Lower lobe of right lung (tissue), 2 donors: ENCODE data around the gene FRY. TPM values are rescaled to one million over a fixed set of nuclear protein-coding genes. Genes with fewer than 3 reads are reported as not detected.

Experiments used
- ATAC-seq, 2 donors: fragments of 200-7000 bp; cut with Tn5 transposase; one replicate each; pipeline ENCODE4 v1.9.1; 2020 to 2022; ENCODE audit warnings: mild to moderate bottlenecking in 2 of 2, moderate library complexity in 2 of 2
- DNase-seq: peaks from one replicate; pipeline ENCODE4 v3.0.0-alpha.2; 2020
- H3K27ac ChIP-seq: fragments of 200-600 bp; one replicate; pipeline ENCODE4 v1.8.0; 2022
- H3K27me3 ChIP-seq: fragments of 200-600 bp; one replicate; pipeline ENCODE4 v1.8.0; 2022; ENCODE audit warnings: low read depth
- H3K36me3 ChIP-seq: fragments of 200-600 bp; one replicate; pipeline ENCODE4 v1.8.0; 2022; ENCODE audit warnings: mild to moderate bottlenecking
- H3K4me1 ChIP-seq: fragments of 200-600 bp; one replicate; pipeline ENCODE4 v1.8.0; 2022
- H3K4me3 ChIP-seq: fragments of 200-600 bp; one replicate; pipeline ENCODE4 v1.8.0; 2022; ENCODE audit warnings: mild to moderate bottlenecking
- H3K9me3 ChIP-seq: fragments of 200-600 bp; one replicate; pipeline ENCODE4 v1.8.0; 2022
- intact Hi-C: fragments of 100-400 bp; cut with DNase I; formaldehyde crosslinking; loops from one replicate; pipeline ENCODE4 v1.11.0; 2022
- total RNA-seq: library from RNA; stranded (reverse); fragmentation: NEBNext Ultra II Directional; extraction: Animal tissue kit (Norgen Biotek cat#: 25700); gene quantifications from one replicate; pipeline ENCODE4 v1.2.1, GENCODE V29; 2021
- TF ChIP-seq, protein P1 (sequence below): fragments of 200-600 bp; IDR thresholded peaks from one replicate; pipeline ENCODE4 v1.8.0; 2022; ENCODE audit warnings: antibody characterized with exemption, mild to moderate bottlenecking
- donor health status: DM: no; HTN: yes; CAD: no; lungs with severe emphysema.

The FRY gene
- total RNA-seq, 1 donor from 2014 or later = 93.7 TPM

DNA sequence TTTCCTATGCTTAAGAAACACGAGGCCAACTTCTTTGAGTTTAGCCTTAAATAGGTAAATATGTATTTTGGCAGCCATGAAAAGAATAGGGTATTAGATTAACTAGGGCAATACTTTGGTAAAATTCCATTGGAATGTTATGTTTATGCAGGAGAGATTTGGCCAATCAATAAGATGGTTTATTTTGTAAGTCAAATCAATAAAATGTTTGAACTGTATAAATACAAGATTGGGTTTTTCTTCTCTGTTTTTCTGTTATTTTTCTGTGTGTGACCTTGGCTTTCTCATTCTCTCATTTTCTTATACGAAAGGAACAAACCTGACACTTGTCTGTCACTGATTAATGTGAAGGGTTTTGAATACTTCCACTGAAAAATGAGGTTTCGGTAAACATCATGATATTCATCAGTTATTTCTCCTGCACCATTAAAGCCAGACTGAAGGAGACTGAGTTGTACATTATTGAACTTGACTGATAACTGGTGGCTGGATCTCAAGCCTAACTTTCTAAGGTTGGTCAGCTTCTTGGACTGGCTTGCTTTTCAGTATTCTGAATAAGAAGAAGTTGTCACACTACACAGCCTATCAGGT, 8.6 kb downstream of the FRY start:
- DNase-seq = no peak
- TF ChIP-seq, protein P1, sequence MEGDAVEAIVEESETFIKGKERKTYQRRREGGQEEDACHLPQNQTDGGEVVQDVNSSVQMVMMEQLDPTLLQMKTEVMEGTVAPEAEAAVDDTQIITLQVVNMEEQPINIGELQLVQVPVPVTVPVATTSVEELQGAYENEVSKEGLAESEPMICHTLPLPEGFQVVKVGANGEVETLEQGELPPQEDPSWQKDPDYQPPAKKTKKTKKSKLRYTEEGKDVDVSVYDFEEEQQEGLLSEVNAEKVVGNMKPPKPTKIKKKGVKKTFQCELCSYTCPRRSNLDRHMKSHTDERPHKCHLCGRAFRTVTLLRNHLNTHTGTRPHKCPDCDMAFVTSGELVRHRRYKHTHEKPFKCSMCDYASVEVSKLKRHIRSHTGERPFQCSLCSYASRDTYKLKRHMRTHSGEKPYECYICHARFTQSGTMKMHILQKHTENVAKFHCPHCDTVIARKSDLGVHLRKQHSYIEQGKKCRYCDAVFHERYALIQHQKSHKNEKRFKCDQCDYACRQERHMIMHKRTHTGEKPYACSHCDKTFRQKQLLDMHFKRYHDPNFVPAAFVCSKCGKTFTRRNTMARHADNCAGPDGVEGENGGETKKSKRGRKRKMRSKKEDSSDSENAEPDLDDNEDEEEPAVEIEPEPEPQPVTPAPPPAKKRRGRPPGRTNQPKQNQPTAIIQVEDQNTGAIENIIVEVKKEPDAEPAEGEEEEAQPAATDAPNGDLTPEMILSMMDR = no peak
- H3K36me3 ChIP-seq = no peaks in the 10 kb centered on the region
- H3K27ac ChIP-seq = no peak overlapping the region
- ATAC-seq = no peak
- intact Hi-C loops = no loop called here
- no peaks in the 10 kb centered on the region for H3K9me3 ChIP-seq
- H3K4me1 ChIP-seq = peaks cover 17% of the 10 kb centered on the region
- no peak overlapping the region for H3K4me3 ChIP-seq
- no peaks in the 10 kb centered on the region for H3K27me3 ChIP-seq

DNA sequence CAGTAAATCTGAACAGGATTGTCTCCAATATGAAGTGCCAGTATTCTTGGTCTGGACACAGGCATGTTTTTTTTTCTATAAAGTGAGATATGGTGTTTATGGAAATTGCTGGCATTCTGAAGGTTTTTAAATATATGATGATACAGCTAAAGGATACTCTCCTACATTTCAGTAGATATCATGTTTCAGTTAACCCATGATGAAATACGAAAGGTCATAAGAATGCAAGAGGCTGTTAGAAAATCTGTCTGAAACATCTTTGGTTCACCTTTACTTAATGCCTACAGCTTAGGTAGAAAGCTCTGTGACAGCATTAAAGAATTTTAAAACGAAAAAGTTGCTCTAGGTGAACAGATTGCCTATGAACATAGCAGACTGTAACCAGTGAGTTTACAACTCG, 9.1 kb downstream of the FRY start:
- Histone ChIP-seq H3K9me3 (no peaks in the 10 kb centered on the region), H3K36me3 (no peaks in the 10 kb centered on the region), H3K4me1 (peaks cover 18% of the 10 kb centered on the region), H3K27ac (no peak overlapping the region), H3K4me3 (no peak overlapping the region), H3K27me3 (no peaks in the 10 kb centered on the region)
- TF ChIP-seq, protein P1 = no peak
- ATAC-seq = no peak
- intact Hi-C loops = no loop called here
- no peak for DNase-seq

- no peak for DNase-seq
- H3K27me3 ChIP-seq = no peaks in the 10 kb centered on the region
- intact Hi-C loops = no loop called here
- no peak overlapping the region for H3K4me3 ChIP-seq
- H3K27ac ChIP-seq = no peak overlapping the region
- no peaks in the 10 kb centered on the region for H3K9me3 ChIP-seq
- peaks cover 21% of the 10 kb centered on the region for H3K4me1 ChIP-seq
- no peak for ATAC-seq
- no peaks in the 10 kb centered on the region for H3K36me3 ChIP-seq
- TF ChIP-seq, protein P1 = no peak
Observed at GRCh38 chr13:32041429-32041828, 9.9 kb downstream of the FRY start.

GRCh38 chr13:32042551-32042950, 11.0 kb downstream of the FRY start:
- Histone ChIP-seq H3K36me3 (no peaks in the 10 kb centered on the region), H3K4me1 (peaks cover 22% of the 10 kb centered on the region), H3K27me3 (no peaks in the 10 kb centered on the region), H3K27ac (no peak overlapping the region), H3K4me3 (no peak overlapping the region), H3K9me3 (no peaks in the 10 kb centered on the region)
- no peak for DNase-seq
- ATAC-seq = no peak
- TF ChIP-seq, protein P1 = no peak
- intact Hi-C loops = no loop called here

- intact Hi-C loops = no loop called here
- DNase-seq (no peak), ATAC-seq (no peak)
- no peak overlapping the region for H3K4me3 ChIP-seq
- H3K27me3 ChIP-seq = no peaks in the 10 kb centered on the region
- H3K27ac ChIP-seq = no peak overlapping the region
- no peaks in the 10 kb centered on the region for H3K36me3 ChIP-seq
- H3K9me3 ChIP-seq = no peaks in the 10 kb centered on the region
- TF ChIP-seq, protein P1 = no peak
- peaks cover 36% of the 10 kb centered on the region for H3K4me1 ChIP-seq
Observed at GRCh38 chr13:32044446-32044845, 12.9 kb downstream of the FRY start.
